Mesangial cell (primary cell): ENCODE measurements around the gene HLA-DRA. TPM values are rescaled to one million over a fixed set of nuclear protein-coding genes. Genes with fewer than 3 reads are reported as not detected.

ENCODE experiments used
- total RNA-seq: library from RNA; depleted of rRNA; stranded (reverse); fragments of >200 nt; gene quantifications from 2 replicates; pipeline ENCODE4 v1.2.3, GENCODE V29; 2015

Gene HLA-DRA
- total RNA-seq = not detected in 2 replicates

DNA sequence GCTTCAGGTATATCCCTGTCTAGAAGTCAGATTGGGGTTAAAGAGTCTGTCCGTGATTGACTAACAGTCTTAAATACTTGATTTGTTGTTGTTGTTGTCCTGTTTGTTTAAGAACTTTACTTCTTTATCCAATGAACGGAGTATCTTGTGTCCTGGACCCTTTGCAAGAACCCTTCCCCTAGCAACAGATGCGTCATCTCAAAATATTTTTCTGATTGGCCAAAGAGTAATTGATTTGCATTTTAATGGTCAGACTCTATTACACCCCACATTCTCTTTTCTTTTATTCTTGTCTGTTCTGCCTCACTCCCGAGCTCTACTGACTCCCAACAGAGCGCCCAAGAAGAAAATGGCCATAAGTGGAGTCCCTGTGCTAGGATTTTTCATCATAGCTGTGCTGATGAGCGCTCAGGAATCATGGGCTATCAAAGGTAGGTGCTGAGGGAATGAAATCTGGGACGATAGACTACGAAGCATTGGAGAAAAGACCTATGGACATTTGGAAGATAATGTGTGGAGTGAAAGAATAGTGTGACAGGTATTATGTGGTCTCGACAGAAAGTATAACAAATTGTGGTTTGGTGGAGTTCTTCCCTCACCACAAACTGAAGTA is at the start of gene HLA-DRA:
Gene HLA-DRA (plus strand): TSS at position 286 of the 613 bp plus-strand sequence. CDS start 64 bp downstream, at position 350.

DNA sequence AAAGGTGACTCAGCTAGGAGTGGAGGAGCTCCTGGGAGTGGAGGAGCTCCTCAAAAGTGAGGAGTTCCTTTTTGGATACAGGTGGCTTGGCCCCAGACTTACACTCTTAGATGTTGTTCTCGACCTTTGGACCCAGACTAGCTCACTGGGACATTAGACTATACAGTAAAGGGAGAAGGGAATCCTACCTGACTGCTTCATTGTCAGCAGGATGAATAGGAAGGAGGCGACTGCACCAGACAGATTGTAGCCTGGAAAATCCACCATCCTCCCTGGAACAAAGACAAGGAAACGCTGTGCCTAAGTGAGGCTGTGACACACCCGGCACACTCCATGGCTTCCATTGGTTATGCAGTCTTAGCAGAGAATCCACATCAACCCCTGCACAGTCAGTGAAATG is 32.8 kb upstream of the HLA-DRA start, which contains the start of gene BTNL2:
Gene BTNL2 (minus strand): TSS at position 325 of the 400 bp plus-strand sequence. CDS start 58 bp downstream, at position 267.

Other genes with a start within 250 kb of the HLA-DRA start
- gene PBX2, start 249.7 kb upstream of the HLA-DRA start, total RNA-seq = 37.0 and 59.1 TPM in 2 replicates
- gene GPSM3, start 247.2 kb upstream of the HLA-DRA start, total RNA-seq = 7.8 and 14.1 TPM in 2 replicates
- 1.1 TPM in 2 replicates for gene NOTCH4, start 215.8 kb upstream of the HLA-DRA start, total RNA-seq
- not detected in 2 replicates for gene TSBP1, start 68.0 kb upstream of the HLA-DRA start, total RNA-seq
- gene BTNL2, start 32.7 kb upstream of the HLA-DRA start, total RNA-seq = not detected in 2 replicates
- gene HLA-DRB5, start 90.4 kb downstream of the HLA-DRA start, total RNA-seq = not detected in 2 replicates
- 0.16 and 0.38 TPM in 2 replicates for gene HLA-DRB1, start 150.0 kb downstream of the HLA-DRA start, total RNA-seq
- not detected in 2 replicates for gene HLA-DQA1, start 197.5 kb downstream of the HLA-DRA start, total RNA-seq
- 1.0 TPM in 1 of 2 replicates, not detected in the other for gene HLA-DQB1, start 226.8 kb downstream of the HLA-DRA start, total RNA-seq